LNCAP (cell line): ENCODE data around the gene SOX10.

ENCODE experiments used
- TF ChIP-seq, protein P1 (sequence below): fragments of 450-650 bp; IDR thresholded peaks from 2 replicates; pipeline ENCODE4 v1.5.1; 2017; ENCODE audit warnings: mild to moderate bottlenecking

The SOX10 gene

DNA sequence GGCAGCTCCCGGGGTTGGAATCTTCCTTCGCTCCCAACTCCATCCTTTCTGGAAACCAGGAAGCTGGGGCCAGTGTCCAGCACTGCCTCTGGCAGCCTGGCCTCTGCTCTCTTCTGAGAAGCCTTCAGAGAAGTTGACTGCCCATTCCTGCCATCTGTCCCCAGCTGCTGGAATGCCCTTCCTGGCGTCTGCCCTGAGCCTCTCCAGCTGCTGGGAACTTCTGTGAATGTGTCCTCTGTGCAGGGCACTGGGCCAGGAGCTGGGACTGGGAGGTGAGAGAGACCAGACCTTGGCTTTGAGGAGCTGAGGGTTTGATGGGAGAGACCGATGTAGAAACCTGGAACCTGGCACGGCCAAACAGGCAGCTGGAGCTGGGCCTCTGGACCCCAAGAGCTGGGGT lies 5.9 kb upstream of the SOX10 start:
- TF ChIP-seq, protein P1, sequence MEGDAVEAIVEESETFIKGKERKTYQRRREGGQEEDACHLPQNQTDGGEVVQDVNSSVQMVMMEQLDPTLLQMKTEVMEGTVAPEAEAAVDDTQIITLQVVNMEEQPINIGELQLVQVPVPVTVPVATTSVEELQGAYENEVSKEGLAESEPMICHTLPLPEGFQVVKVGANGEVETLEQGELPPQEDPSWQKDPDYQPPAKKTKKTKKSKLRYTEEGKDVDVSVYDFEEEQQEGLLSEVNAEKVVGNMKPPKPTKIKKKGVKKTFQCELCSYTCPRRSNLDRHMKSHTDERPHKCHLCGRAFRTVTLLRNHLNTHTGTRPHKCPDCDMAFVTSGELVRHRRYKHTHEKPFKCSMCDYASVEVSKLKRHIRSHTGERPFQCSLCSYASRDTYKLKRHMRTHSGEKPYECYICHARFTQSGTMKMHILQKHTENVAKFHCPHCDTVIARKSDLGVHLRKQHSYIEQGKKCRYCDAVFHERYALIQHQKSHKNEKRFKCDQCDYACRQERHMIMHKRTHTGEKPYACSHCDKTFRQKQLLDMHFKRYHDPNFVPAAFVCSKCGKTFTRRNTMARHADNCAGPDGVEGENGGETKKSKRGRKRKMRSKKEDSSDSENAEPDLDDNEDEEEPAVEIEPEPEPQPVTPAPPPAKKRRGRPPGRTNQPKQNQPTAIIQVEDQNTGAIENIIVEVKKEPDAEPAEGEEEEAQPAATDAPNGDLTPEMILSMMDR, result no peak

DNA sequence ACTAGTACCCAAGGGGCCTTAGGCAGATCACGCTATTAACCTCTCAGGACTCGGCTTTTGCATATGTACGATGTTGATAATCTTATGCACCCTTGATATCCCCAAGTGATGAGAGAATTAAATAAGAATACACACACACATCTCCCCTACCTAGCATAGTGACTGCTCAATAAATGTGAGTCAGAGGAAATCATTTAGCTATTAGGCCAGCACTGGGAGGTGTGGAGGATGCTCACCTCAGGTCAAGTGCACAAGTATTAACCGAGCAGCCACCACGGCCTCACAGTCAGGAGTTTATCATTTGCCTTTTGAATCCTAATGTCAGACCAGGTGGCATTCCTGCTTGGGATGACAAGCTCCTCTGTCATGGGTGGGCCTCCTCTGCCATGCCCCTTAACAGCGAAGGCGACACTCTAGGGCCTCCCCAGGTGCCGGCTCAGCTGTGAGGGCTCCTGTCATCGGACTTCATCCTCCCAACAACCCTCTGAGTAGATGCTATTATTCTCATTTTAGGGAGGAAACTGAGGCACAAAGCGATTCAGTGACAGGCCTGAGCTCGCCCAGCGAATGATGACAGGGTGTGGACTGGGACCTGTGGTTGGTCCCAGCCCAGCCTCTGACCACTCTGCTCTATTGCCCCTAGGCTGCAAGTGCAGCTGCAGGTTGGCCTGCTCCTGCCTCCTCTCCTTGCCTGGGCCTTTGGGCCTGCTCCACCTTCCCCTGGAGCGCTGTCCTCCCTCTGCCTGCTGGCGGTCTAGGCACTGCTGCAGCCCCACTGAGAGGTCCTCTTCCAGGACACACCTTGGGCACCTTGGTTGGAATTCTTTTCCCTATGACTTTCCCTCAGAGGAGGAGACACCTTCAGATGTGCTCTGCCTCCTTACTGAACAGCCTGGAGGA lies 5.0 kb upstream of the SOX10 start:
- TF ChIP-seq, protein P1, result no peak

DNA sequence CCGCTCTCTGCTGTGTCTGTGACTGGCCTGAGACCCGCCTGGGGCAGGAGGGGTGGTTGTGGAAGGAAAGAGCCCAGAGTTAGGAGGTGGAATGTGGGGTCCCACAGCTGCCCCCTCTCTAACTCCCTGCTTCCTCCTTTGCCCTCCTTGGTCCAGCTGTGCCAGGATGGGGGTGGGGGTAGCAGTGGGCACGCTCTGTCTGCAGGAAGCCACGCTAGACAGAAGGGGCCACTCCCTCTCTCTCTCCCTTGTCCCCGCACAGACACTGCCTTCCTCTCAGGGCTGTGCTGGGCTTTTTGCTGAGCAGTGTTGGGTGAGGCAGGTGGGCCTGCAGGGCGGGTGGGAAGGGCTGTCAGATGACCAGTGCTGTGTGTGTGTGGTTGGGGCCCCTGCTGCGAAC lies 2.0 kb upstream of the SOX10 start:
- TF ChIP-seq, protein P1, result no peak

DNA sequence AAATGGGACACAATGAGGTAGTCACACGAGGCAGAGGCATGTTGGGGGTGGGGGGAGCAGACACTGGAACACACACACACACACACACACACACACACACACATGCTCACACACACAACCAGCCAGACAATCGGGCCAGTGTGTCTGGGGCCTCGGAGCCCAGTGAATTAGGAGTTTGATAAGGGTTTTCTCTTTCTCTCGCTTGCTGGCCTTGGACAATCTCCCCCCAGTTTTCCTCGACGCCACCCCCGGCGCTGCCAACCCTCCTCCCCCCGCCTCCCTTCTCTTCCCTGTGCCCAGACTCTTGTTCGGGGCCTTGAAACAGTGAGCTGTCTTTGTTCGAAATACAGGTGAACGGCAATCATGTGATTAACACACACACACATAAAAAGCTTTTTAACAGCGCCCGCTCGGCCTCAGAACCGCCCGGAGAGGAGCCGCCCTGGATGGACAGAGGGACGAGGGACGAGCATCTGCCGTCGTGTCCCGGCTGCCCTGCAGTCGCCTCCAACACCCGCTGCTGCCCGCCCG lies 1.5 kb upstream of the SOX10 start:
- TF ChIP-seq, protein P1, result no peak

DNA sequence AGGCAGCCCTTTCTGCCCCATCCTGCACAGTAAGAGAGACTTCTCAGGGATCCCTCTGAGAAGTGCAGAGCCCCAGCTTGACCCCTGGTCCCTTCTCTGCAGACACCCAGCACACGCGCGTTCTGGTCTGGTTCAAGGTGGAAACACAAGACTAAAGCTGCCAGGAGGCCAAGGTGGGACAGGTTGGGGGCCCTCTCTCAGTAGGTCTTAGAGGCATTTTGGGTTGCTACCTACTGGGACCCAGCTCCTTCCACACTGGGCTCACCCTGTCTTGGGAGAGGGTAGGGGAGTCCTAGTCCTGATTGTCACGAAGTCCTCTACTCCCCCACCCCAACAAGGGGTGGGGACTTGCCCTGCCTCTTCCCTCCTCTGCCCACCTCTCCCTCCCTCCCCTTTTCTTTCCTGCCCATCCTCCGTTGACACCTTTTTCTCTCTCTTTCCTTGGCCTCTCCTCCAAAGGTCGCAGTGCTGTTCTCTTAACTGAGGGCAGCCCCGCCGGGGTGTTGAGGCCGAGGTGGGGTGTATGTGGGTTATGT lies 763 bp upstream of the SOX10 start:
- TF ChIP-seq, protein P1, result no peak

DNA sequence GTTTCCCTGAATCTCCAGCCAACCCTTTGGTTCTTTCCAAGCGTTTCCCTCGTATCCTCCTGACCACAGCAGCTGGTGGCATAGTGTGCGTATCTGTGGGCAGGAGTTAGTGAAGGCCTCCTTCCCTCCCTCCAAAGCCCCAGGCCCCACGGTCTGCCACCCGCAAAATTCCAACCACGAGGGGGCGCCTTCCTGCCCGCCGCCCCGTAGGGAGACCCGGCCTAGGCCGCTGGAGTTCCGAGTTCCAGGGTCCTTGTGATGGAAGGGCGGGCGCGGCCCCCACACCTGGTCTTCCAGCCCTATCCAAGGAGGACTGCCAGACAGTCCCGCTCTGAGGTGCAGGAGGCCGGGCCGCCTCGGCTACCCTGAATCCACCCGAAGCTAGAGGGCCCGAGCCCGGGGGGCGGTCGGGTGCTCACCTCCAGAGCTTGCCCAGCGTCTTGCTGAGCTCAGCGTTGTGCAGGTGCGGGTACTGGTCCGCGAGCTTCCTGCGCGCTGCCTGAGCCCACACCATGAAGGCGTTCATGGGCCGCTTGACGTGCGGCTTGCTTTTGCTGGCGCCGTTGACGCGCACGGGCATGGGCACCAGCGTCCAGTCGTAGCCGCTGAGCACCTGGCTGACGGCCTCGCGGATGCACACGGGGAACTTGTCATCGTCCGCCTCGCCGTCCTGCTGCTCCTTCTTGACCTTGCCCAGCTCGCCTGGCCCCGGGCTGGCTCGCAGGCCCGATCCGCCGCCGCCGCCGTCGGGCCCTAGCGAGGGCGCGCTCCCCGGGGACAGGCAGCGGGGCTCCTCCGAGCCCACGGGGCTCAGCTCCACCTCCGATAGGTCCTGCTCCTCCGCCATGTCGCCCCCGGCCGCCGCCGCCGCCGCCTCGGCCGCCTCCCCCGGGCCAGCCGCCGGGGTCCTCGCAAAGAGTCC lies 1.2 kb downstream of the SOX10 start:
- TF ChIP-seq, protein P1, result peak; percentile 35; the same call in 1 of the 2 replicates

DNA sequence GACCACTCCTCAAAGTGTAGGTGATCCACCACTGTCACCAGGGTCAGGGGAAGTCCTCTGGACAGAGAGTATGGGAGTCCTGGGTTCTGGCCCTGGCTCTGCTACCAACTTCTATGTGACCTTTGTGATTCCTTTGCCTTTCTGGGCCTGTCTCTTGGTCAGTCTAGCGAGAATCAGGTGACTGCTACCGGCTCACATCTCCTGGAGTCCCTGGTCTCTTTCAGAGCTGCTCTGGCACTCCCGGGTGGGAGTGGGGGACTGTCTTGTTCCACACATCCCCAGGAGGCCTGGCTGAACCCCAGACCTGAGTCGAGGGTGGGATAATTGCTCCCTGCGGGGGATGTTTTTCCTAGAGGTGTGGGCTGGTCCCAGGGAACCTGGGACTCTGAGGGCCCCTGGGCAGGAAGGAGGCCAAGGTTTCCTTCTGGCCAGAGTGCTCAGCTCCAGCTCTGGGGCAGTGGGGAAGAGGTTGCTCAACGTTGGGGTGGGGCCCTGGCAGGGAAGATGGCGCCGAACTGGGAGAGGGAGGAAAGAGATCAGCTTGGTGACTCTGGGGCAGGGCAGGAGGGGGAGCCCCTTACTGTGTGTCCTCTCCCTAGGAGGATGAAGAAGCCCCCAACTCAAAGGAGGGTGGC lies 2.1 kb downstream of the SOX10 start:
- TF ChIP-seq, protein P1, result no peak
